ENCODE results near the gene MVB12B.
A peak's percentile ranks its signal among the peaks of the same experiment; 100 is the strongest.

MVB12B gene

GRCh38 chr9:126499911-126500599, 173.4 kb downstream of the MVB12B start:
- TF ChIP-seq, protein P1, sequence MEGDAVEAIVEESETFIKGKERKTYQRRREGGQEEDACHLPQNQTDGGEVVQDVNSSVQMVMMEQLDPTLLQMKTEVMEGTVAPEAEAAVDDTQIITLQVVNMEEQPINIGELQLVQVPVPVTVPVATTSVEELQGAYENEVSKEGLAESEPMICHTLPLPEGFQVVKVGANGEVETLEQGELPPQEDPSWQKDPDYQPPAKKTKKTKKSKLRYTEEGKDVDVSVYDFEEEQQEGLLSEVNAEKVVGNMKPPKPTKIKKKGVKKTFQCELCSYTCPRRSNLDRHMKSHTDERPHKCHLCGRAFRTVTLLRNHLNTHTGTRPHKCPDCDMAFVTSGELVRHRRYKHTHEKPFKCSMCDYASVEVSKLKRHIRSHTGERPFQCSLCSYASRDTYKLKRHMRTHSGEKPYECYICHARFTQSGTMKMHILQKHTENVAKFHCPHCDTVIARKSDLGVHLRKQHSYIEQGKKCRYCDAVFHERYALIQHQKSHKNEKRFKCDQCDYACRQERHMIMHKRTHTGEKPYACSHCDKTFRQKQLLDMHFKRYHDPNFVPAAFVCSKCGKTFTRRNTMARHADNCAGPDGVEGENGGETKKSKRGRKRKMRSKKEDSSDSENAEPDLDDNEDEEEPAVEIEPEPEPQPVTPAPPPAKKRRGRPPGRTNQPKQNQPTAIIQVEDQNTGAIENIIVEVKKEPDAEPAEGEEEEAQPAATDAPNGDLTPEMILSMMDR (IDR thresholded peaks at IDR 0.05): no peak
- Histone ChIP-seq H3K27ac (no peak overlapping the region), H3K4me1 (peaks cover 0 to 27% (median 17%) of the 10 kb centered on the region in 4 donors), H3K36me3 (peaks cover 8 to 23% (median 17%) of the 10 kb centered on the region in 3 donors), H3K4me3 (peak overlapping the region; percentile 43 to 50), H3K9me3 (no peaks in the 10 kb centered on the region), H3K27me3 (peaks cover 0 to 10% of the 10 kb centered on the region in 2 donors)
- intact Hi-C loops (cut with DNase I; ENCODE audit: low total_unique reads): loop anchor here (2.0 to 5.0 kb wide), 2 partner anchors 59 to 103 kb away; no protein-coding TSS in a partner anchor
- DNase-seq: no peak

- Histone ChIP-seq H3K27me3 (peaks cover 0 to 10% of the 10 kb centered on the region in 2 donors), H3K36me3 (peaks cover 8 to 27% (median 21%) of the 10 kb centered on the region in 3 donors), H3K27ac (no peak overlapping the region), H3K9me3 (no peaks in the 10 kb centered on the region), H3K4me3 (no peak overlapping the region), H3K4me1 (peaks cover 0 to 27% (median 17%) of the 10 kb centered on the region in 4 donors)
- TF ChIP-seq, protein P1 (IDR thresholded peaks at IDR 0.05): peak; percentile 84 to 91
- intact Hi-C loops (cut with DNase I; ENCODE audit: low total_unique reads): loop anchor here (2.0 kb wide), 1 partner anchor 58 kb away; no protein-coding TSS in a partner anchor
- DNase-seq: peak; percentile 47 to 80
Observed at GRCh38 chr9:126500600-126501382, 174.2 kb downstream of the MVB12B start.

- H3K27ac ChIP-seq: no peak overlapping the region
- peaks cover 8 to 27% (median 21%) of the 10 kb centered on the region in 3 donors for H3K36me3 ChIP-seq
- H3K4me1 ChIP-seq: peaks cover 0 to 27% (median 17%) of the 10 kb centered on the region in 4 donors
- no peak for DNase-seq
- H3K27me3 ChIP-seq: peaks cover 0 to 10% of the 10 kb centered on the region in 2 donors
- no peak overlapping the region for H3K4me3 ChIP-seq
- intact Hi-C loops (cut with DNase I; ENCODE audit: low total_unique reads): loop anchor here (2.0 kb wide), 1 partner anchor 57 kb away; no protein-coding TSS in a partner anchor
- H3K9me3 ChIP-seq: no peaks in the 10 kb centered on the region
- TF ChIP-seq, protein P1 (IDR thresholded peaks at IDR 0.05): no peak
Observed at GRCh38 chr9:126501383-126502331, 175.0 kb downstream of the MVB12B start.

GRCh38 chr9:126502417-126503332, 176.0 kb downstream of the MVB12B start:
- H3K27me3 ChIP-seq: peaks cover 0 to 14% of the 10 kb centered on the region in 2 donors
- no peak overlapping the region for H3K27ac ChIP-seq
- TF ChIP-seq, protein P1 (IDR thresholded peaks at IDR 0.05): no peak
- peaks cover 0 to 27% (median 17%) of the 10 kb centered on the region in 4 donors for H3K4me1 ChIP-seq
- intact Hi-C loops (cut with DNase I; ENCODE audit: low total_unique reads): no loop called here
- no peak for DNase-seq
- no peak overlapping the region for H3K4me3 ChIP-seq
- peaks cover 8 to 27% (median 21%) of the 10 kb centered on the region in 3 donors for H3K36me3 ChIP-seq
- no peaks in the 10 kb centered on the region for H3K9me3 ChIP-seq
